Fibroblast of the conjunctiva (primary cell): Measurements from ENCODE around the gene ACO1.
A peak's percentile ranks its signal among the peaks of the same experiment; 100 is the strongest.

Experiments
- DNase-seq: peaks from one replicate; pipeline ENCODE4 v3.0.0-alpha.2; 2010; ENCODE audit warnings: low read depth

Gene ACO1

GRCh38 chr9:32490601-32491000 lies 106.2 kb downstream of the ACO1 start:
- no peak for DNase-seq

DNA sequence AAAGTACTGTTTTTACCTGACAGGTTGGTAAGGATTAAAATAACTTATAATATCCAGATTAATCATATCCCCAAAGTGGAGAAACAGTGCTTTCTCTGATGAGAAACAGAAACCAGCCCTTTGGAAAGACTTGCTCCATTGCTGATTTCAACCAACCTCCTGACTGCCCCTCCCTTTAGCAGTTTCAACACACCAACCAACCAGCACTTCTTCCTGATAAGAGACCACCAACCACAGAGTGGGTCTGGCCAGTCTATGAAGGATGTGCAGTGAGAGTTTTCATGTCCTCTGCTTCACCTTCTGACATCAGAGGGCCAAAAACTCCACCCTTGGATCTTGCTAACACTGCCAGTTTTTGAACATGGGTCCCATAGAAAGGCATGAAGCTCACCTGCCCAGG lies 113.5 kb downstream of the ACO1 start:
- no peak for DNase-seq

DNA sequence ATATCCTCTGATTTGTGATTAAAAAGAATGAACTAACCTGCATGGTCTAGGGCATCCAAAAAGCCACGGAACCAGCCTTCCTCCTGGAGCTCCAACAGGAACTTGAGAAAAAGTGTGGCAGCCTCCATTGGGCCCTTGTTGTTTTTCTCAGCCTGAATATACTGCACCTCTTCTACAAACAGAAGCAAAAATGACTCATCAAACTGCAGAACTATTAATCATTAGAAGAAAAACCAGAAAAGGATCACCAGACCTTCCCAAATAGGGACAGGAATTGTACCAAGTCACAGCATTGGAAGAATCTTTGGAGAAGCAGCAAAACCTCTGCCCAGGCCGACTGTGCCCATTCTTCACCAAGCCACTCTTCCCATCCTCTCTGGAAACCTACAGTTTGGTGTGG lies 116.3 kb downstream of the ACO1 start:
- no peak for DNase-seq

- no peak for DNase-seq
Measured at GRCh38 chr9:32501868-32502267, 117.4 kb downstream of the ACO1 start.

GRCh38 chr9:32502464-32502863 lies 118.0 kb downstream of the ACO1 start:
- peak; percentile 26 for DNase-seq

- no peak for DNase-seq
Measured at GRCh38 chr9:32503008-32503407, 118.6 kb downstream of the ACO1 start.
